Lung (tissue), 16 donors: ENCODE data around the gene C1QTNF9B. TPM values are rescaled to one million over a fixed set of nuclear protein-coding genes. Genes with fewer than 3 reads are reported as not detected.
"Not testable (repeated sequence)": the region's sequence is repeated elsewhere in the genome, so short reads cannot be mapped to it uniquely, and the experiment has no call there.

ENCODE experiments used
- ATAC-seq: fragments of 200-7000 bp; cut with Tn5 transposase; one replicate; pipeline ENCODE4 v1.9.1; 2020; ENCODE audit warnings: moderate number of reproducible peaks; ENCODE audit not compliant: insufficient read depth, low FRiP score
- DNase-seq, 3 donors: peaks; one replicate each; pipeline ENCODE4 v3.0.0-alpha.2; 2013 to 2017
- H3K27ac ChIP-seq, 2 donors: one replicate each; pipeline ENCODE4 v1.5.1; 2013; ENCODE audit warnings: mild to moderate bottlenecking in 2 of 2, moderate library complexity in 2 of 2, control low read depth in 1 of 2, inconsistent platforms in 1 of 2, low read depth in 1 of 2, low read length in 1 of 2
- H3K27me3 ChIP-seq, 3 donors: one replicate each; pipeline ENCODE4 v1.5.1; 2013; ENCODE audit warnings: low read length in 2 of 3; ENCODE audit not compliant: control insufficient read depth in 3 of 3, insufficient read depth in 3 of 3
- H3K36me3 ChIP-seq, 4 donors: one replicate each; pipeline ENCODE4 v1.5.1; 2013; ENCODE audit warnings: low read length in 4 of 4, mild to moderate bottlenecking in 1 of 4, moderate library complexity in 1 of 4; ENCODE audit not compliant: control insufficient read depth in 4 of 4, insufficient read depth in 4 of 4
- H3K4me1 ChIP-seq, 5 donors: one replicate each; pipeline ENCODE4 v1.5.1; 2013; ENCODE audit warnings: low read length in 5 of 5, mild to moderate bottlenecking in 2 of 5, moderate library complexity in 1 of 5; ENCODE audit not compliant: control insufficient read depth in 5 of 5, insufficient read depth in 5 of 5
- H3K4me3 ChIP-seq: one replicate; pipeline ENCODE4 v1.5.1; 2013; ENCODE audit warnings: mild to moderate bottlenecking, control low read depth, moderate library complexity
- H3K9ac ChIP-seq, 2 donors: one replicate each; pipeline ENCODE4 v1.5.1; 2013; ENCODE audit warnings: low read length in 2 of 2, control low read depth in 1 of 2; ENCODE audit not compliant: insufficient read depth in 1 of 2
- H3K9me3 ChIP-seq, 4 donors: one replicate each; pipeline ENCODE4 v1.5.1; 2013; ENCODE audit warnings: low read length in 3 of 4, mild to moderate bottlenecking in 1 of 4, moderate library complexity in 1 of 4; ENCODE audit not compliant: control insufficient read depth in 4 of 4, insufficient read depth in 3 of 4
- CTCF ChIP-seq: IDR thresholded peaks from 2 replicates; pipeline ENCODE4 v1.5.1; 2012; ENCODE audit warnings: mild to moderate bottlenecking; ENCODE audit errors: control extremely low read depth, extremely low read depth
- WGBS, 2 donors: extraction: QIAGEN DNeasy Blood & Tissue Kit; methylation state at CpG; one replicate each; pipeline ENCODE4 v1.1.7; 2013; 5-methylcytosine and 5-hydroxymethylcytosine counted together
- long read RNA-seq, 5 donors: transcript quantifications; one replicate each; lab custom pipeline, GENCODE V29; 2026
- polyA plus RNA-seq, 2 donors: library from polyadenylated mRNA; stranded (reverse); fragments of 200-250 nt; gene quantifications; one replicate each; pipeline ENCODE4 v1.2.1, GENCODE V29; 2013
- total RNA-seq, 2 donors: library from RNA; depleted of rRNA in 1 of 2; stranded (reverse); fragments of >200 nt in 1 of 2; gene quantifications; one replicate each; pipeline ENCODE4 v1.2.1, GENCODE V29; 2014 to 2021
- donor health status: control.
- donor health status: control.
- donor health status: Bipolar disorder and iron deficiency.
- donor health status: healthy.
- donor health status: DM: yes; HTN: yes; CAD: no.

The C1QTNF9B gene
- total RNA-seq (under 1 TPM in 1 of 2 donors, not detected in 1; 0.21 TPM), polyA plus RNA-seq (not detected)
- long read RNA-seq, donor 1, result 0 reads
- long read RNA-seq, donor 2, result 0 reads
- long read RNA-seq, donor 3, result 0 reads
- long read RNA-seq, donor 4, result 0 reads
- long read RNA-seq, donor 5, result 0 reads

DNA sequence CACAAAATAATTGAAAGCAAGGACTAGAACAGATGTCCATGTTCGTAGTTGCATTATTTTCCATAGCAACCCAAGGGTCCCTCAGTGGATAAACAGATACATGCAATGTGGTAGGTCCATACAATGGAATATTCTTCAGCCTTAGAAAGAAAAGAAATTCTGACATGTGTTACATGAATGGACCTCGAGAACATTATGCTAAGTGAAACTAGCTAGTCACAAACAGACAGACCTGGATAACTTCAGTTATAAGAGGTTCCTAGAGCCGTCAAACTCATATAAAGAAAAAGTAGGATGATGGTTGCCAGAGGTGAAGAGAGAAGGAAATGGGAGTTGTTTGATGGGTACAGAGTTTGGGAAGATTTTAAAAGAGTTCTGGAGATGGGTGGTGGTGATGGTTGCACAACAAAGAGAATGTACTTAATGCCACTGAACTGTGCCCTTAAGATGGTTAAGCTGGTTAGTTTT lies at the start of gene C1QTNF9B:
Gene C1QTNF9B, minus strand, starts transcription at position 51 of the 468 bp plus-strand sequence.
- H3K9me3 ChIP-seq, DNase-seq, H3K9ac ChIP-seq, H3K4me3 ChIP-seq, H3K36me3 ChIP-seq, H3K27ac ChIP-seq, H3K27me3 ChIP-seq, ATAC-seq: not testable (repeated sequence)
- peaks cover 0 to 14% (median 0%) of the 10 kb centered on the region in 5 donors for H3K4me1 ChIP-seq
- 88 to 89% methylated on average over 3 of the region's 3 CpGs for WGBS, 2 donors

DNA sequence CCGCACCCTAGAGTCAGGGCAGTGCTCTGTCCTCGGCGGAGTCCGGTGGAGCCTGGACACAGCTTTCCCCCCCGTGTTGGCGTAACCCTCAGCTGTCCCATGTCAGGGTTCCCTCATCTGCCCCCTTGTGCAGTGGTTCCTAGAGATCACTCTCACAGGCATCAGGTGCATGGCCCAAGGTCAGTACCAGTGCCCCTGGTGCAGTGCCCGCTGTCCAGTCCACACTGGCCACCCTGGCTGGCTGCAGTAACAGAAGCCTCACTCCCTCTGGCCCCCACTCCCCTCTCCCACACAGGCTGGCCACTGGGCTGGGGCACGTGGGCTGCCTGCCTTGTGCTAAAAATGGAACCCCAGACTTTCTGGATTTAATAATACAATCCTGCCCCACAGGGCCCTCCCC lies 49.6 kb upstream of the C1QTNF9B start:
- H3K27ac ChIP-seq, result no peak overlapping the region
- TF ChIP-seq CTCF, result no peak
- H3K27me3 ChIP-seq, result peaks cover 0 to 3% (median 0%) of the 10 kb centered on the region in 3 donors
- H3K36me3 ChIP-seq, result no peaks in the 10 kb centered on the region
- no peaks in the 10 kb centered on the region for H3K9me3 ChIP-seq
- DNase-seq (no peak), ATAC-seq (no peak)
- 90 to 95% methylated on average over 8 of the region's 8 CpGs for WGBS, 2 donors
- no peak overlapping the region for H3K4me3 ChIP-seq
- H3K9ac ChIP-seq, result no peak overlapping the region
- no peaks in the 10 kb centered on the region for H3K4me1 ChIP-seq

- no peak for TF ChIP-seq CTCF
- WGBS, 2 donors, result 82% methylated on average over 19 of the region's 19 CpGs
- Histone ChIP-seq H3K9ac (no peak overlapping the region), H3K27me3 (peaks cover 0 to 3% (median 0%) of the 10 kb centered on the region in 3 donors), H3K4me3 (no peak overlapping the region), H3K9me3 (no peaks in the 10 kb centered on the region), H3K4me1 (no peaks in the 10 kb centered on the region), H3K27ac (no peak overlapping the region), H3K36me3 (no peaks in the 10 kb centered on the region)
- DNase-seq (no peak), ATAC-seq (no peak)
Measured at GRCh38 chr13:23946067-23946466, 48.8 kb upstream of the C1QTNF9B start.

- Histone ChIP-seq H3K27me3 (peaks cover 0 to 3% (median 0%) of the 10 kb centered on the region in 3 donors), H3K4me3 (no peak overlapping the region), H3K36me3 (no peaks in the 10 kb centered on the region), H3K9ac (no peak overlapping the region), H3K4me1 (no peaks in the 10 kb centered on the region), H3K27ac (no peak overlapping the region), H3K9me3 (no peaks in the 10 kb centered on the region)
- ATAC-seq, result no peak
- TF ChIP-seq CTCF, result no peak
- 79 to 81% methylated on average over 28 of the region's 28 CpGs for WGBS, 2 donors
- DNase-seq, result no peak
Measured at GRCh38 chr13:23945612-23946011, 48.3 kb upstream of the C1QTNF9B start.
